A549 (cell line): ENCODE results near the gene NPLOC4. TPM values are rescaled to one million over a fixed set of nuclear protein-coding genes. Genes with fewer than 3 reads are reported as not detected.
"Not testable (repeated sequence)": the region's sequence is repeated elsewhere in the genome, so short reads cannot be mapped to it uniquely, and the experiment has no call there.

Source experiments
- ATAC-seq, 2 experiments: fragments of 200-7000 bp in 1 of 2; fragments of >200 bp in 1 of 2; cut with Nextera tagmentation in 1 of 2; cut with Tn5 transposase in 1 of 2; 3 replicates each; pipeline versions ENCODE4 v1.8.0 to v1.9.1; 2018 to 2020; ENCODE audit warnings: mild to moderate bottlenecking in 1 of 2, moderate library complexity in 1 of 2
- CTCF ChIA-PET: fragments of 300-600 bp; sonication (Branson Sonifier 250); formaldehyde crosslinking; extraction: SDS; loops from one replicate; lab custom pipeline; 2021; ENCODE audit warnings: antibody characterized with exemption, inconsistent platforms; lab: Yijun Ruan, JAX
- POLR2A ChIA-PET: fragments of 350-600 bp; formaldehyde crosslinking; extraction: SDS; loops from one replicate; lab custom pipeline; 2021; ENCODE audit warnings: antibody characterized with exemption, inconsistent platforms; lab: Yijun Ruan, JAX
- DNase-seq, 2 experiments: peaks; one replicate each; pipeline versions ENCODE4 v3.0.0 to v3.0.0-alpha.2; 2011 to 2016; ENCODE audit warnings: low read depth in 1 of 2, low spot score in 1 of 2
- FAIRE-seq: peaks from 2 replicates; lab custom pipeline; 2011; peaks lifted over from hg19 to GRCh38; lab: Jason Lieb, UNC
- H3K27ac ChIP-seq, 2 experiments: fragments of >200 bp; sonication (Bioruptor Twin); formaldehyde crosslinking; 3 replicates each; pipeline ENCODE4 v1.5.1; 2016 to 2017
- H3K4me1 ChIP-seq: fragments of >200 bp; sonication (Bioruptor Twin); formaldehyde crosslinking; 3 replicates; pipeline ENCODE4 v1.6.1; 2016
- H3K4me2 ChIP-seq: fragments of >200 bp; sonication (Bioruptor Twin); formaldehyde crosslinking; 3 replicates; pipeline ENCODE4 v1.6.1; 2016
- H3K4me3 ChIP-seq: fragments of >200 bp; sonication (Bioruptor Twin); formaldehyde crosslinking; 3 replicates; pipeline ENCODE4 v1.5.1; 2016
- H3K9me3 ChIP-seq: fragments of >200 bp; sonication (Bioruptor Twin); formaldehyde crosslinking; 3 replicates; pipeline ENCODE4 v1.6.1; 2016
- CBX2 ChIP-seq: fragments of 200-600 bp; sonication (generic); IDR thresholded peaks from 2 replicates; pipeline ENCODE4 v1.6.1; 2016; ENCODE audit warnings: low read depth, mild to moderate bottlenecking, borderline replicate concordance
- CBX8 ChIP-seq: fragments of 200-600 bp; sonication (generic); IDR thresholded peaks from 2 replicates; pipeline ENCODE4 v1.6.1; 2016
- EHF ChIP-seq: fragments of 250-450 bp; sonication (Bioruptor Pico); IDR thresholded peaks from 2 replicates; pipeline ENCODE4 v1.5.0; 2020; ENCODE audit warnings: mild to moderate bottlenecking
- FOSB ChIP-seq: fragments of 250-450 bp; sonication (Bioruptor Pico); IDR thresholded peaks from 2 replicates; pipeline ENCODE4 v1.5.0; 2020; ENCODE audit warnings: mild to moderate bottlenecking, moderate library complexity
- FOXS1 ChIP-seq: fragments of 250-450 bp; sonication (Bioruptor Pico); IDR thresholded peaks from 2 replicates; pipeline ENCODE4 v1.5.0; 2020; ENCODE audit warnings: mild to moderate bottlenecking, moderate library complexity
- HDAC2 ChIP-seq: fragments of 200-600 bp; sonication (generic); IDR thresholded peaks from 2 replicates; pipeline ENCODE4 v1.6.1; 2016
- RAD21 ChIP-seq, 2 experiments: fragments of >200 bp in 1 of 2; sonication (Bioruptor Twin) in 1 of 2; formaldehyde crosslinking in 1 of 2; IDR thresholded peaks in 1 of 2; conservative IDR thresholded peaks in 1 of 2; 2 replicates in 1 of 2; 3 replicates in 1 of 2; pipeline ENCODE4 v1.6.1; 2012 to 2018; ENCODE audit warnings: inconsistent platforms in 1 of 2
- RNF2 ChIP-seq: fragments of 200-600 bp; sonication (generic); IDR thresholded peaks from 2 replicates; pipeline ENCODE4 v1.6.1; 2016; ENCODE audit warnings: low read depth, mild to moderate bottlenecking, antibody characterized with exemption, moderate library complexity, borderline replicate concordance
- SMC3 ChIP-seq: fragments of >200 bp; sonication (Bioruptor Twin); formaldehyde crosslinking; IDR thresholded peaks from 3 replicates; pipeline ENCODE4 v1.6.1; 2018; ENCODE audit warnings: inconsistent platforms
- SREBF2 ChIP-seq: fragments of 450-650 bp; IDR thresholded peaks from 2 replicates; pipeline ENCODE4 v1.6.1; 2014; ENCODE audit warnings: mild to moderate bottlenecking, moderate library complexity
- WGBS: methylation state at CpG from one replicate; pipeline ENCODE4 v1.1.6; 2017; ENCODE audit errors: missing lambda C conversion rate; 5-methylcytosine and 5-hydroxymethylcytosine counted together
- polyA plus RNA-seq, 4 experiments: library from polyadenylated mRNA; depleted of rRNA in 3 of 4; stranded (reverse); fragments of >200 nt; fragmentation: RNase III in 1 of 4; extraction: RNeasy Plus Mini Kit Qiagen cat#74134 plus additional on column Dnase treatment in 1 of 4; gene quantifications; 2 replicates in 3 of 4; 3 replicates in 1 of 4; pipeline ENCODE4 v1.2.3, GENCODE V29; 2011 to 2017
- TF ChIP-seq, protein P1 (sequence below): fragments of 250-450 bp; sonication (Bioruptor Pico); IDR thresholded peaks from 2 replicates; pipeline ENCODE4 v1.5.0; 2020; ENCODE audit warnings: low read depth, mild to moderate bottlenecking, moderate library complexity
- TF ChIP-seq, protein P2 (sequence below): fragments of 200-600 bp; sonication (generic); IDR thresholded peaks from 2 replicates; pipeline ENCODE4 v1.6.1; 2016; ENCODE audit warnings: antibody characterized with exemption, mild to moderate bottlenecking, moderate library complexity
- TF ChIP-seq, protein P3 (sequence below): fragments of 250-450 bp; sonication (Bioruptor Pico); IDR thresholded peaks from 2 replicates; pipeline ENCODE4 v1.5.0; 2021; ENCODE audit warnings: mild to moderate bottlenecking, moderate library complexity, borderline replicate concordance
- TF ChIP-seq, protein P4 (sequence below): fragments of 450-650 bp; IDR thresholded peaks from 2 replicates; pipeline ENCODE4 v1.6.1; 2014; ENCODE audit warnings: antibody characterized with exemption
- TF ChIP-seq, protein P5 (sequence below): IDR thresholded peaks from 2 replicates; pipeline ENCODE4 v1.6.1; 2012

NPLOC4 gene
- polyA plus RNA-seq, 2 of the 4 experiments (the other 2 are of a cell fraction) = 98.5 to 101 TPM

DNA sequence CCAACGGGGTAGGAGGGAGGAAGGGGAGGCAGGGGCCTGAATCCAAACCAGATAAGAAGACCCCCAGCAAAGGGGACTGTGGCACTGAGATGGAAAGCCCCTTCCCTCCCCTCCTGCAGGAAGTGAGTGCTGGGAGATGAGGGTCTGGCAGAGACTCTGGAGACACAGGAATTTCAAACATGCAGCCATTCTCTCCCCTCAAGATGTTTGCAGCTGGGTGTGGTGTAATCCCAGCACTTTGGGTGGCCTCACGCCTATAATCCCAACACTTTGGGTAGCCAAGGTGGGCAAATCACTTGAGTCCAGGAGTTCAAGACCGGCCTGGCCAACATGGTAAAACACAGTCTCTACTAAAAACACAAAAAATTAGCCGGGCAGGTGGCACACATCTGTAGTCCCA lies 50.8 kb downstream of the NPLOC4 start:
- no peaks in the 10 kb centered on the region for H3K9me3 ChIP-seq
- H3K4me1 ChIP-seq = peaks cover 29% of the 10 kb centered on the region
- POLR2A ChIA-PET = no interaction called here
- H3K4me2 ChIP-seq = no peak overlapping the region
- CTCF ChIA-PET = interaction anchor here (1.1 to 45.0 kb wide), 4 partner anchors 2 to 68 kb away, joined by 3 to 1604 read pairs (median 804); partner anchors contain the start of gene FAAP100
- no peak overlapping the region for H3K27ac ChIP-seq
- 99% methylated on average over 4 of the region's 4 CpGs for WGBS
- ATAC-seq = no peak
- H3K4me3 ChIP-seq = no peak overlapping the region
- TF ChIP-seq FOXS1 (CRISPR knock-in tag) = no peak
- TF ChIP-seq, protein P1, sequence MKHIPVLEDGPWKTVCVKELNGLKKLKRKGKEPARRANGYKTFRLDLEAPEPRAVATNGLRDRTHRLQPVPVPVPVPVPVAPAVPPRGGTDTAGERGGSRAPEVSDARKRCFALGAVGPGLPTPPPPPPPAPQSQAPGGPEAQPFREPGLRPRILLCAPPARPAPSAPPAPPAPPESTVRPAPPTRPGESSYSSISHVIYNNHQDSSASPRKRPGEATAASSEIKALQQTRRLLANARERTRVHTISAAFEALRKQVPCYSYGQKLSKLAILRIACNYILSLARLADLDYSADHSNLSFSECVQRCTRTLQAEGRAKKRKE = no peak
- TF ChIP-seq RAD21 (conservative IDR thresholded peaks at IDR 0.05 in 1 of 2, IDR thresholded peaks at IDR 0.05 in 1 of 2) = no peak
- TF ChIP-seq, protein P2, sequence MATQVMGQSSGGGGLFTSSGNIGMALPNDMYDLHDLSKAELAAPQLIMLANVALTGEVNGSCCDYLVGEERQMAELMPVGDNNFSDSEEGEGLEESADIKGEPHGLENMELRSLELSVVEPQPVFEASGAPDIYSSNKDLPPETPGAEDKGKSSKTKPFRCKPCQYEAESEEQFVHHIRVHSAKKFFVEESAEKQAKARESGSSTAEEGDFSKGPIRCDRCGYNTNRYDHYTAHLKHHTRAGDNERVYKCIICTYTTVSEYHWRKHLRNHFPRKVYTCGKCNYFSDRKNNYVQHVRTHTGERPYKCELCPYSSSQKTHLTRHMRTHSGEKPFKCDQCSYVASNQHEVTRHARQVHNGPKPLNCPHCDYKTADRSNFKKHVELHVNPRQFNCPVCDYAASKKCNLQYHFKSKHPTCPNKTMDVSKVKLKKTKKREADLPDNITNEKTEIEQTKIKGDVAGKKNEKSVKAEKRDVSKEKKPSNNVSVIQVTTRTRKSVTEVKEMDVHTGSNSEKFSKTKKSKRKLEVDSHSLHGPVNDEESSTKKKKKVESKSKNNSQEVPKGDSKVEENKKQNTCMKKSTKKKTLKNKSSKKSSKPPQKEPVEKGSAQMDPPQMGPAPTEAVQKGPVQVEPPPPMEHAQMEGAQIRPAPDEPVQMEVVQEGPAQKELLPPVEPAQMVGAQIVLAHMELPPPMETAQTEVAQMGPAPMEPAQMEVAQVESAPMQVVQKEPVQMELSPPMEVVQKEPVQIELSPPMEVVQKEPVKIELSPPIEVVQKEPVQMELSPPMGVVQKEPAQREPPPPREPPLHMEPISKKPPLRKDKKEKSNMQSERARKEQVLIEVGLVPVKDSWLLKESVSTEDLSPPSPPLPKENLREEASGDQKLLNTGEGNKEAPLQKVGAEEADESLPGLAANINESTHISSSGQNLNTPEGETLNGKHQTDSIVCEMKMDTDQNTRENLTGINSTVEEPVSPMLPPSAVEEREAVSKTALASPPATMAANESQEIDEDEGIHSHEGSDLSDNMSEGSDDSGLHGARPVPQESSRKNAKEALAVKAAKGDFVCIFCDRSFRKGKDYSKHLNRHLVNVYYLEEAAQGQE = no peak
- TF ChIP-seq, protein P3, sequence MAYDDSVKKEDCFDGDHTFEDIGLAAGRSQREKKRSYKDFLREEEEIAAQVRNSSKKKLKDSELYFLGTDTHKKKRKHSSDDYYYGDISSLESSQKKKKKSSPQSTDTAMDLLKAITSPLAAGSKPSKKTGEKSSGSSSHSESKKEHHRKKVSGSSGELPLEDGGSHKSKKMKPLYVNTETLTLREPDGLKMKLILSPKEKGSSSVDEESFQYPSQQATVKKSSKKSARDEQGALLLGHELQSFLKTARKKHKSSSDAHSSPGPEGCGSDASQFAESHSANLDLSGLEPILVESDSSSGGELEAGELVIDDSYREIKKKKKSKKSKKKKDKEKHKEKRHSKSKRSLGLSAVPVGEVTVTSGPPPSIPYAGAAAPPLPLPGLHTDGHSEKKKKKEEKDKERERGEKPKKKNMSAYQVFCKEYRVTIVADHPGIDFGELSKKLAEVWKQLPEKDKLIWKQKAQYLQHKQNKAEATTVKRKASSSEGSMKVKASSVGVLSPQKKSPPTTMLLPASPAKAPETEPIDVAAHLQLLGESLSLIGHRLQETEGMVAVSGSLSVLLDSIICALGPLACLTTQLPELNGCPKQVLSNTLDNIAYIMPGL (CRISPR knock-in tag) = no peak
- no peak for TF ChIP-seq FOSB (CRISPR knock-in tag)
- TF ChIP-seq SMC3 = no peak
- no peak for TF ChIP-seq EHF
- TF ChIP-seq, protein P4, sequence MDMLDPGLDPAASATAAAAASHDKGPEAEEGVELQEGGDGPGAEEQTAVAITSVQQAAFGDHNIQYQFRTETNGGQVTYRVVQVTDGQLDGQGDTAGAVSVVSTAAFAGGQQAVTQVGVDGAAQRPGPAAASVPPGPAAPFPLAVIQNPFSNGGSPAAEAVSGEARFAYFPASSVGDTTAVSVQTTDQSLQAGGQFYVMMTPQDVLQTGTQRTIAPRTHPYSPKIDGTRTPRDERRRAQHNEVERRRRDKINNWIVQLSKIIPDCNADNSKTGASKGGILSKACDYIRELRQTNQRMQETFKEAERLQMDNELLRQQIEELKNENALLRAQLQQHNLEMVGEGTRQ = no peak
- no peak for TF ChIP-seq CBX8
- TF ChIP-seq SREBF2 = no peak
- TF ChIP-seq, protein P5, sequence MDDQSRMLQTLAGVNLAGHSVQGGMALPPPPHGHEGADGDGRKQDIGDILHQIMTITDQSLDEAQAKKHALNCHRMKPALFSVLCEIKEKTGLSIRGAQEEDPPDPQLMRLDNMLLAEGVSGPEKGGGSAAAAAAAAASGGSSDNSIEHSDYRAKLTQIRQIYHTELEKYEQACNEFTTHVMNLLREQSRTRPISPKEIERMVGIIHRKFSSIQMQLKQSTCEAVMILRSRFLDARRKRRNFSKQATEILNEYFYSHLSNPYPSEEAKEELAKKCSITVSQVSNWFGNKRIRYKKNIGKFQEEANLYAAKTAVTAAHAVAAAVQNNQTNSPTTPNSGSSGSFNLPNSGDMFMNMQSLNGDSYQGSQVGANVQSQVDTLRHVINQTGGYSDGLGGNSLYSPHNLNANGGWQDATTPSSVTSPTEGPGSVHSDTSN = no peak
- TF ChIP-seq HDAC2 = no peak
- no peak for TF ChIP-seq CBX2
- no peak for TF ChIP-seq RNF2
- TF ChIP-seq, all 56 proteins: peak for 0
- FAIRE-seq (no peak), DNase-seq (no peak)

DNA sequence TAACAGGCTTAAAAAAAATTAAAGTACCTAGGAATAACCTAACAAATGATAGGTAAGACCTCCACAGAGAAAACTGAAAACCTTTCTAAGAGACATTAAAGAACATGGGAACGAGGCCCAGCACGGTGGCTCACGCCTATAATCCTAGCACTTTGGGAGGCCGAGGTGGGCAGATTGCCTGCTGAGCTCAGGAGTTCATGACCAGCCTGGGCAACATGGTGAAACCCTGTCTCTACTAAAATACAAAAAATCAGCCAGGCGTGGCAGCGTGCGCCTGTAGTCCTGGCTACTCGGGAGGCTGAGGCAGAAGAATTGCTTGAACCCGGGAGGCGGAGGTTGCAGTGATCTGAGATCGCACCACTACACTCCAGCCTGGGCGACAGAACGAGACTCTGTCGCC lies 52.1 kb downstream of the NPLOC4 start:
- H3K9me3 ChIP-seq, H3K27ac ChIP-seq, H3K4me3 ChIP-seq, FAIRE-seq, DNase-seq, POLR2A ChIA-PET, ATAC-seq: not testable (repeated sequence)
- Histone ChIP-seq H3K4me2 (peak overlapping the region; percentile 14; the same call in 1 of the 3 replicates), H3K4me1 (peaks cover 40% of the 10 kb centered on the region)
- 88% methylated on average over 14 of the region's 14 CpGs for WGBS
- CTCF ChIA-PET = interaction anchor here (0.7 to 45.0 kb wide), 3 partner anchors 1 to 66 kb away, joined by 3 to 1604 read pairs (median 1604); partner anchors contain the start of gene FAAP100
